Measurements from ENCODE around the gene STPG3.
"Not testable (repeated sequence)": the region's sequence is repeated elsewhere in the genome, so short reads cannot be mapped to it uniquely, and the experiment has no call there.

STPG3 gene

GRCh38 chr9:137233143-137233980, 17.7 kb upstream of the STPG3 start:
- Histone ChIP-seq H3K9me3 (ENCODE audit: control insufficient read depth in 1 of 2, low read length in 2 of 2) (no peaks in the 10 kb centered on the region), H3K36me3 (ENCODE audit: control insufficient read depth in 1 of 2, insufficient read depth in 2 of 2, low read length in 2 of 2) (no peaks in the 10 kb centered on the region), H3K27me3 (ENCODE audit: control insufficient read depth in 1 of 2, insufficient read depth in 2 of 2, low read length in 2 of 2) (peaks cover 21 to 38% of the 10 kb centered on the region in 2 donors), H3K4me3 (ENCODE audit: low read depth in 1 of 2, low read length in 2 of 2) (no peak overlapping the region), H3K4me1 (ENCODE audit: control insufficient read depth in 1 of 2, insufficient read depth in 2 of 2, low read length in 2 of 2) (peaks cover 46 to 63% of the 10 kb centered on the region in 2 donors), H3K9ac (ENCODE audit: low read depth in 1 of 2, low read length in 2 of 2) (no peak overlapping the region), H3K27ac (ENCODE audit: low read depth, low read length) (no peak overlapping the region)

- H3K27ac ChIP-seq (ENCODE audit: low read depth, low read length), result no peak overlapping the region
- H3K27me3 ChIP-seq (ENCODE audit: control insufficient read depth in 1 of 2, insufficient read depth in 2 of 2, low read length in 2 of 2), result peaks cover 17 to 32% of the 10 kb centered on the region in 2 donors
- no peaks in the 10 kb centered on the region for H3K36me3 ChIP-seq (ENCODE audit: control insufficient read depth in 1 of 2, insufficient read depth in 2 of 2, low read length in 2 of 2)
- no peaks in the 10 kb centered on the region for H3K9me3 ChIP-seq (ENCODE audit: control insufficient read depth in 1 of 2, low read length in 2 of 2)
- no peak overlapping the region for H3K9ac ChIP-seq (ENCODE audit: low read depth in 1 of 2, low read length in 2 of 2)
- peaks cover 54 to 70% of the 10 kb centered on the region in 2 donors for H3K4me1 ChIP-seq (ENCODE audit: control insufficient read depth in 1 of 2, insufficient read depth in 2 of 2, low read length in 2 of 2)
- H3K4me3 ChIP-seq (ENCODE audit: low read depth in 1 of 2, low read length in 2 of 2), result no peak overlapping the region
Measured at GRCh38 chr9:137234055-137234697, 16.9 kb upstream of the STPG3 start.

GRCh38 chr9:137234758-137235423, 16.2 kb upstream of the STPG3 start:
- peaks cover 17 to 27% of the 10 kb centered on the region in 2 donors for H3K27me3 ChIP-seq (ENCODE audit: control insufficient read depth in 1 of 2, insufficient read depth in 2 of 2, low read length in 2 of 2)
- no peaks in the 10 kb centered on the region for H3K9me3 ChIP-seq (ENCODE audit: control insufficient read depth in 1 of 2, low read length in 2 of 2)
- no peak overlapping the region for H3K9ac ChIP-seq (ENCODE audit: low read depth in 1 of 2, low read length in 2 of 2)
- H3K27ac ChIP-seq (ENCODE audit: low read depth, low read length), result no peak overlapping the region
- no peaks in the 10 kb centered on the region for H3K36me3 ChIP-seq (ENCODE audit: control insufficient read depth in 1 of 2, insufficient read depth in 2 of 2, low read length in 2 of 2)
- H3K4me1 ChIP-seq (ENCODE audit: control insufficient read depth in 1 of 2, insufficient read depth in 2 of 2, low read length in 2 of 2), result peaks cover 48 to 63% of the 10 kb centered on the region in 2 donors
- no peak overlapping the region for H3K4me3 ChIP-seq (ENCODE audit: low read depth in 1 of 2, low read length in 2 of 2)

GRCh38 chr9:137235424-137236237, 15.5 kb upstream of the STPG3 start:
- Histone ChIP-seq H3K36me3 (ENCODE audit: control insufficient read depth in 1 of 2, insufficient read depth in 2 of 2, low read length in 2 of 2) (no peaks in the 10 kb centered on the region), H3K4me1 (ENCODE audit: control insufficient read depth in 1 of 2, insufficient read depth in 2 of 2, low read length in 2 of 2) (peaks cover 40 to 56% of the 10 kb centered on the region in 2 donors), H3K27me3 (ENCODE audit: control insufficient read depth in 1 of 2, insufficient read depth in 2 of 2, low read length in 2 of 2) (peaks cover 17 to 27% of the 10 kb centered on the region in 2 donors), H3K27ac (ENCODE audit: low read depth, low read length) (no peak overlapping the region), H3K4me3 (ENCODE audit: low read depth in 1 of 2, low read length in 2 of 2) (no peak overlapping the region), H3K9me3 (ENCODE audit: control insufficient read depth in 1 of 2, low read length in 2 of 2) (no peaks in the 10 kb centered on the region), H3K9ac (ENCODE audit: low read depth in 1 of 2, low read length in 2 of 2) (no peak overlapping the region)

- no peaks in the 10 kb centered on the region for H3K9me3 ChIP-seq (ENCODE audit: control insufficient read depth in 1 of 2, low read length in 2 of 2)
- H3K27me3 ChIP-seq (ENCODE audit: control insufficient read depth in 1 of 2, insufficient read depth in 2 of 2, low read length in 2 of 2), result peaks cover 17 to 27% of the 10 kb centered on the region in 2 donors
- peak overlapping the region; percentile 19 to 36 for H3K4me3 ChIP-seq (ENCODE audit: low read depth in 1 of 2, low read length in 2 of 2)
- no peak overlapping the region for H3K27ac ChIP-seq (ENCODE audit: low read depth, low read length)
- peak overlapping the region; percentile 18 to 43 for H3K9ac ChIP-seq (ENCODE audit: low read depth in 1 of 2, low read length in 2 of 2)
- H3K4me1 ChIP-seq (ENCODE audit: control insufficient read depth in 1 of 2, insufficient read depth in 2 of 2, low read length in 2 of 2), result peaks cover 33 to 48% of the 10 kb centered on the region in 2 donors
- no peaks in the 10 kb centered on the region for H3K36me3 ChIP-seq (ENCODE audit: control insufficient read depth in 1 of 2, insufficient read depth in 2 of 2, low read length in 2 of 2)
Measured at GRCh38 chr9:137236238-137236935, 14.7 kb upstream of the STPG3 start.

GRCh38 chr9:137236936-137237421, 14.1 kb upstream of the STPG3 start:
- peak overlapping the region in 1 of 2 donors; percentile 19 for H3K4me3 ChIP-seq (ENCODE audit: low read depth in 1 of 2, low read length in 2 of 2)
- peaks cover 13 to 24% of the 10 kb centered on the region in 2 donors for H3K27me3 ChIP-seq (ENCODE audit: control insufficient read depth in 1 of 2, insufficient read depth in 2 of 2, low read length in 2 of 2)
- H3K4me1 ChIP-seq (ENCODE audit: control insufficient read depth in 1 of 2, insufficient read depth in 2 of 2, low read length in 2 of 2), result peaks cover 32 to 47% of the 10 kb centered on the region in 2 donors
- peak overlapping the region; percentile 18 to 43 for H3K9ac ChIP-seq (ENCODE audit: low read depth in 1 of 2, low read length in 2 of 2)
- H3K27ac ChIP-seq (ENCODE audit: low read depth, low read length), result no peak overlapping the region
- H3K9me3 ChIP-seq (ENCODE audit: control insufficient read depth in 1 of 2, low read length in 2 of 2), result no peaks in the 10 kb centered on the region
- H3K36me3 ChIP-seq (ENCODE audit: control insufficient read depth in 1 of 2, insufficient read depth in 2 of 2, low read length in 2 of 2), result peaks cover under 1 to 1% of the 10 kb centered on the region in 2 donors

GRCh38 chr9:137237759-137238726, 13.0 kb upstream of the STPG3 start:
- Histone ChIP-seq H3K27ac (ENCODE audit: low read depth, low read length) (peak overlapping the region; percentile 31), H3K9me3 (ENCODE audit: control insufficient read depth in 1 of 2, low read length in 2 of 2) (no peaks in the 10 kb centered on the region), H3K9ac (ENCODE audit: low read depth in 1 of 2, low read length in 2 of 2) (peak overlapping the region; percentile 28 to 47), H3K36me3 (ENCODE audit: control insufficient read depth in 1 of 2, insufficient read depth in 2 of 2, low read length in 2 of 2) (peaks cover 3 to 12% of the 10 kb centered on the region in 2 donors), H3K4me1 (ENCODE audit: control insufficient read depth in 1 of 2, insufficient read depth in 2 of 2, low read length in 2 of 2) (peaks cover 40 to 50% of the 10 kb centered on the region in 2 donors), H3K4me3 (ENCODE audit: low read depth in 1 of 2, low read length in 2 of 2) (no peak overlapping the region), H3K27me3 (ENCODE audit: control insufficient read depth in 1 of 2, insufficient read depth in 2 of 2, low read length in 2 of 2) (peaks cover 10 to 18% of the 10 kb centered on the region in 2 donors)

GRCh38 chr9:137239541-137240200, 11.4 kb upstream of the STPG3 start:
- H3K27me3 ChIP-seq (ENCODE audit: control insufficient read depth in 1 of 2, insufficient read depth in 2 of 2, low read length in 2 of 2); H3K9me3 ChIP-seq (ENCODE audit: control insufficient read depth in 1 of 2, low read length in 2 of 2): not testable (repeated sequence)
- peak overlapping the region; percentile 63 to 72 for H3K4me3 ChIP-seq (ENCODE audit: low read depth in 1 of 2, low read length in 2 of 2)
- peaks cover 3 to 21% of the 10 kb centered on the region in 2 donors for H3K36me3 ChIP-seq (ENCODE audit: control insufficient read depth in 1 of 2, insufficient read depth in 2 of 2, low read length in 2 of 2)
- peak overlapping the region; percentile 53 to 77 for H3K9ac ChIP-seq (ENCODE audit: low read depth in 1 of 2, low read length in 2 of 2)
- H3K27ac ChIP-seq (ENCODE audit: low read depth, low read length), result peak overlapping the region; percentile 97
- peaks cover 52 to 61% of the 10 kb centered on the region in 2 donors for H3K4me1 ChIP-seq (ENCODE audit: control insufficient read depth in 1 of 2, insufficient read depth in 2 of 2, low read length in 2 of 2)
